ENCODE measurements around the gene CDKN2C.

Gene CDKN2C

DNA sequence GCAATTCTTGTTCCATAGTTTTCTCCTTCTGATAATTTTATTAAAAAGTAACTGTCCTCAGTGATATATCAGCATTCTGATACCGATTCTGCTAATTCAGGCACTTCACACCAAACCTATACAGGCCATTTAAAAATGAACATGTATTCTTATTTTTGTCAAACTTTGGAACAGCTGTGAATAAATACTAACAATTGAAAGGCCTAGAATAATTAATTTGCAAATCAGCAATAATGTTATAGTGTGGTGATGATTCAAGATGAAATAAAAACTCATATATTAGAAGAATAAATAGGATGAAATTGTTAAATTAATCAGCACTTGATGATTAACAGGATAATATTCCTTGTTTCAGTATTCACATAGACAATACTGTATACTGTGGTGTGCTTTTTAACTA, 9.9 kb downstream of the CDKN2C start:
- TF ChIP-seq, protein P1, sequence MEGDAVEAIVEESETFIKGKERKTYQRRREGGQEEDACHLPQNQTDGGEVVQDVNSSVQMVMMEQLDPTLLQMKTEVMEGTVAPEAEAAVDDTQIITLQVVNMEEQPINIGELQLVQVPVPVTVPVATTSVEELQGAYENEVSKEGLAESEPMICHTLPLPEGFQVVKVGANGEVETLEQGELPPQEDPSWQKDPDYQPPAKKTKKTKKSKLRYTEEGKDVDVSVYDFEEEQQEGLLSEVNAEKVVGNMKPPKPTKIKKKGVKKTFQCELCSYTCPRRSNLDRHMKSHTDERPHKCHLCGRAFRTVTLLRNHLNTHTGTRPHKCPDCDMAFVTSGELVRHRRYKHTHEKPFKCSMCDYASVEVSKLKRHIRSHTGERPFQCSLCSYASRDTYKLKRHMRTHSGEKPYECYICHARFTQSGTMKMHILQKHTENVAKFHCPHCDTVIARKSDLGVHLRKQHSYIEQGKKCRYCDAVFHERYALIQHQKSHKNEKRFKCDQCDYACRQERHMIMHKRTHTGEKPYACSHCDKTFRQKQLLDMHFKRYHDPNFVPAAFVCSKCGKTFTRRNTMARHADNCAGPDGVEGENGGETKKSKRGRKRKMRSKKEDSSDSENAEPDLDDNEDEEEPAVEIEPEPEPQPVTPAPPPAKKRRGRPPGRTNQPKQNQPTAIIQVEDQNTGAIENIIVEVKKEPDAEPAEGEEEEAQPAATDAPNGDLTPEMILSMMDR (IDR thresholded peaks at IDR 0.05; ENCODE audit: control insufficient read depth, extremely low read depth, insufficient read depth) = no peak
- DNase-seq (ENCODE audit: low read depth) = no peak
- no peak overlapping the region for H3K4me3 ChIP-seq (ENCODE audit: low read depth, low read length)

DNA sequence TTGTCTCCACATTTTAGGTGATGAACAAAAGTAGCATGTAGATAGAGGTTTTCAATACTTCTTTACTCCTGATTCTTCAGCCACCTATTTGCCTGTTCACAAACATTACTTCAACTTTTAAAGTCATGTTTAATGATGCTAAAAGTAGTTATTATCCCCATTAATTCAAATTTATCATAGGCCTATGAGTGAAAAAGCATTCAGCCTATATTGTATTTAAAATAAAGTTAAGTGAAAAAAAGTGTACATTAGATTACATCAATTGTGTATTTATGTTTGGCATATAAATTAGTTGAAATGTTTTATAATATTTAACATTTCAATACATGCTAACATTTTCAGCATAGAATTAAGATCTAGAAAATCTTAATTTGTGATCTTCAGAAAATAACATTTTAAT, 10.5 kb downstream of the CDKN2C start:
- H3K4me3 ChIP-seq (ENCODE audit: low read depth, low read length) = no peak overlapping the region
- TF ChIP-seq, protein P1 (IDR thresholded peaks at IDR 0.05; ENCODE audit: control insufficient read depth, extremely low read depth, insufficient read depth) = no peak
- DNase-seq (ENCODE audit: low read depth) = no peak

DNA sequence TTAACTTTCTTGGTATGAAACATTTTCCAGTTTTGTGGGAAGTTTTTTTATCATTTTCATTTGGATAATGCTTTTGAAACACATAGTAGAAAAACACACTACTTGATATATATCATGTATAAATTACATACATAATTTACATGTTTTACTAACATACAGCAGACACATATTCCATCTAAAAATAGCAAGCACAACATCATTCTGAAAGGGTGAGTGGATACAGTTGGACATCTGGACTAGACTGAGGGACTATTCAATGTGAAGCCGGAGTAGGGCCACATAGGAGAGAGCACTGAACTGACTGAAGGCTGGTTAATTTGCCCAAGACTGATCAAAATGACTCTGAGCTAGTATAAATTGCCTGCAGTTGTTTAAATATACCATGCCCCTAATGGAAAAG, 11.7 kb downstream of the CDKN2C start:
- TF ChIP-seq, protein P1 (IDR thresholded peaks at IDR 0.05; ENCODE audit: control insufficient read depth, extremely low read depth, insufficient read depth) = no peak
- DNase-seq (ENCODE audit: low read depth) = no peak
- H3K4me3 ChIP-seq (ENCODE audit: low read depth, low read length) = no peak overlapping the region

DNA sequence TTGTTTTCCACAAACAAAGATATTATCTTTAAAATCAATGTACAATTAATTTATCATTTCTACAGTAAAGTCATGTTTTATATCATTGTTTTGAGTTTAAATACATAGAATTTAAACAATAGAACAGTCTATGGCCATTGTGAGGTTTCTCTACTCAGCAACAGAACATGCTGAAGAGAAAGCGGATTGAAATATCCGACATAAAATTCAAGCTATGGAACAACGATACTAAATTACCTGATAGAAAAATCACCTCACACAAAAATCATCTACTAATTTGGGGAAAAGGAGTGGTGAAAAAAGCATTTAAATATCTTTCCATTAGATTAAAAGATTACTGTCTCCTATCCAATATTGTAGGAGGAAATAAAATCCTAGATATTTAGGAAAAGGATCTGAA, 12.6 kb downstream of the CDKN2C start:
- TF ChIP-seq, protein P1 (IDR thresholded peaks at IDR 0.05; ENCODE audit: control insufficient read depth, extremely low read depth, insufficient read depth) = no peak
- no peak for DNase-seq (ENCODE audit: low read depth)
- no peak overlapping the region for H3K4me3 ChIP-seq (ENCODE audit: low read depth, low read length)

DNA sequence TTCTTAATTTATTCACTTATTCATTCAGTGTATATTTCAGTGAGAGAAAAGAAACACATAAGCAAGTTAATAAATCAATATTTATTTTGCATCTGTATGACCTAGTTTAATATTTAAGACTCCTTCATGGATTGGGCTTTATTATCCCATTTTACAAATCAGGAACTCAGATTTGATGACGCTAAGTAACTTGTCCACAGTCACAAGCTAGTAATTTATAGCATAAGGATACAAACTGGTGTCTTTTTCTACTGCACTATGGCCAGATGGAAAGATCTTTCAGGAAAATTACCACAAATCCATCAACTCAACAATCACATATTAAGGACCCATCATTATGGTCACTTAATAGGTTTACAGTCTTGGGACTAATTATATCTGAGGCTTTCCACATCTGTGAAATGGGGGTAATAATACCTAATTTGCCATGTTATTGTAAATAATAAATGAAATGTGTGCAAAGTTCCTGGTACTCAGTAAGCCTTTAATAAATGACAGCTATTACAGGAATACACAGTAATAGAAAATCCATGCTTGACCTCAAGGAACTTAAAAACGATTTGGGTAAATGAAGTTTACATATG, 13.3 kb downstream of the CDKN2C start:
- DNase-seq (ENCODE audit: low read depth) = no peak
- TF ChIP-seq, protein P1 (IDR thresholded peaks at IDR 0.05; ENCODE audit: control insufficient read depth, extremely low read depth, insufficient read depth) = no peak
- no peak overlapping the region for H3K4me3 ChIP-seq (ENCODE audit: low read depth, low read length)

DNA sequence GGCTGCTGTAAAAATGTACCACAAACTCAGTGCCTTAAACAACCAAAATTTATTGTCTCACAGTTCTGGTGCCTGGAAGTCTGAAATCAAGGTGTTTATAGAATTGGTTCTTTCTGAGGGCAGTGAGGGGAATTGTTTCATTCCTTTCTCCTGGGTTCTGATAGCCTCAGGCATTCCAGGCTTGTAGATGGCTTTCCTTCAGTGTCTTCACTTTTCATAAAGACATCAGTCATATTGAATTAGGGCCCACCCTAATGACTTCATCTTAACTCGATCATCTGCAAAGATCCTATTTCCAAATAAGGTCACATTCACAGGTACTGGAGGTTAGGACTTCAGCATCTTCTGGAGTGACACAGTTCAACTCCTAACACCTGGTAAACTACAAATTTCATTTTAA, 15.0 kb downstream of the CDKN2C start:
- no peak for DNase-seq (ENCODE audit: low read depth)
- H3K4me3 ChIP-seq (ENCODE audit: low read depth, low read length) = no peak overlapping the region
- TF ChIP-seq, protein P1 (IDR thresholded peaks at IDR 0.05; ENCODE audit: control insufficient read depth, extremely low read depth, insufficient read depth) = no peak

DNA sequence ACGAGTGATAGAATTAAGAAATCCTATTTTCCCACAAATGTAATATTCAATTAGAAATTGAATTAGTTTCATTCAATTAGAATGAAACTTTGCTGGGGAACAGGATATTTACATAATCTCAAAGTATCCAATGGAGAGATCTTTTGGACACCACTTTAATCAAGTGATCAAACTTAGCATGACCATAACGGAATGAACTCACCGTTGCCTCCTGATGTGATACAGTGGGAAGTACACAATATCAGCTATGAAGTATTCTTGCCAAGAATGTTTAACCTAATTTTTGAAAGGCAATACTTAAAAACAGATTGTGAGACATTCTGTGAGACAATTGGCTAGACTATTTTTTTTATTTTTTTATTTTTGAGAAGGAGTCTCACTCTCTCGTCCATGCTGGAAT, 16.6 kb downstream of the CDKN2C start:
- no peak overlapping the region for H3K4me3 ChIP-seq (ENCODE audit: low read depth, low read length)
- DNase-seq (ENCODE audit: low read depth) = no peak
- TF ChIP-seq, protein P1 (IDR thresholded peaks at IDR 0.05; ENCODE audit: control insufficient read depth, extremely low read depth, insufficient read depth) = no peak
